Measurements from ENCODE around the gene SDHAF3. TPM values are rescaled to one million over a fixed set of nuclear protein-coding genes. Genes with fewer than 3 reads are reported as not detected.
"Not testable (repeated sequence)": the region's sequence is repeated elsewhere in the genome, so short reads cannot be mapped to it uniquely, and the experiment has no call there.

SDHAF3 gene
- total RNA-seq, 1 experiment from 2014 or later, result 24.2 TPM

GRCh38 chr7:97145068-97145467 is 27.6 kb downstream of the SDHAF3 start:
- peak in 1 of 2 experiments; percentile 17 for DNase-seq (ENCODE audit: low read depth in 1 of 2, low spot score in 2 of 2)
- no peaks in the 10 kb centered on the region for H3K36me3 ChIP-seq
- no peak overlapping the region for H3K4me3 ChIP-seq
- H3K27me3 ChIP-seq (replicated peaks), result no peaks in the 10 kb centered on the region
- H3K27ac ChIP-seq, result no peak overlapping the region
- no peaks in the 10 kb centered on the region for H3K4me1 ChIP-seq (replicated peaks)
- no peaks in the 10 kb centered on the region for H3K9me3 ChIP-seq (replicated peaks)

GRCh38 chr7:97149843-97150242 is 32.3 kb downstream of the SDHAF3 start:
- Histone ChIP-seq H3K36me3 (no peaks in the 10 kb centered on the region), H3K4me1 (replicated peaks) (no peaks in the 10 kb centered on the region), H3K27me3 (replicated peaks) (no peaks in the 10 kb centered on the region), H3K27ac (no peak overlapping the region), H3K4me3 (no peak overlapping the region), H3K9me3 (replicated peaks) (no peaks in the 10 kb centered on the region)
- DNase-seq (ENCODE audit: low read depth in 1 of 2, low spot score in 2 of 2), result no peak

- H3K27ac ChIP-seq, result no peak overlapping the region
- H3K9me3 ChIP-seq (replicated peaks), result no peaks in the 10 kb centered on the region
- no peaks in the 10 kb centered on the region for H3K36me3 ChIP-seq
- no peaks in the 10 kb centered on the region for H3K27me3 ChIP-seq (replicated peaks)
- DNase-seq (ENCODE audit: low read depth in 1 of 2, low spot score in 2 of 2), result no peak
- no peaks in the 10 kb centered on the region for H3K4me1 ChIP-seq (replicated peaks)
- no peak overlapping the region for H3K4me3 ChIP-seq
Measured at GRCh38 chr7:97155897-97156418, 38.5 kb downstream of the SDHAF3 start.

- H3K4me1 ChIP-seq (replicated peaks), result not testable (repeated sequence)
Measured at GRCh38 chr7:97159984-97160383, 42.5 kb downstream of the SDHAF3 start.

GRCh38 chr7:97161609-97162008 is 44.1 kb downstream of the SDHAF3 start:
- H3K36me3 ChIP-seq; DNase-seq (ENCODE audit: low read depth in 1 of 2, low spot score in 2 of 2); H3K9me3 ChIP-seq (replicated peaks); H3K27ac ChIP-seq; H3K4me1 ChIP-seq (replicated peaks); H3K4me3 ChIP-seq; H3K27me3 ChIP-seq (replicated peaks): not testable (repeated sequence)

More at GRCh38 chr7:97159984-97160383, 42.5 kb downstream of the SDHAF3 start:
- not testable (repeated sequence) for H3K4me3 ChIP-seq; H3K36me3 ChIP-seq; H3K27ac ChIP-seq; H3K9me3 ChIP-seq (replicated peaks); H3K27me3 ChIP-seq (replicated peaks); DNase-seq (ENCODE audit: low read depth in 1 of 2, low spot score in 2 of 2)

- no peak for DNase-seq (ENCODE audit: low read depth in 1 of 2, low spot score in 2 of 2)
- H3K36me3 ChIP-seq, result no peaks in the 10 kb centered on the region
Measured at GRCh38 chr7:97166308-97166707, 48.8 kb downstream of the SDHAF3 start.

GRCh38 chr7:97167176-97167575 is 49.7 kb downstream of the SDHAF3 start:
- no peaks in the 10 kb centered on the region for H3K9me3 ChIP-seq (replicated peaks)
- no peaks in the 10 kb centered on the region for H3K36me3 ChIP-seq
- no peaks in the 10 kb centered on the region for H3K27me3 ChIP-seq (replicated peaks)
- H3K27ac ChIP-seq, result no peak overlapping the region
- no peaks in the 10 kb centered on the region for H3K4me1 ChIP-seq (replicated peaks)
- H3K4me3 ChIP-seq, result no peak overlapping the region
- no peak for DNase-seq (ENCODE audit: low read depth in 1 of 2, low spot score in 2 of 2)

More at GRCh38 chr7:97166308-97166707, 48.8 kb downstream of the SDHAF3 start:
- Histone ChIP-seq H3K27me3 (replicated peaks) (no peaks in the 10 kb centered on the region), H3K4me1 (replicated peaks) (no peaks in the 10 kb centered on the region), H3K27ac (no peak overlapping the region), H3K4me3 (no peak overlapping the region), H3K9me3 (replicated peaks) (no peaks in the 10 kb centered on the region)

GRCh38 chr7:97167749-97168148 is 50.3 kb downstream of the SDHAF3 start:
- no peaks in the 10 kb centered on the region for H3K4me1 ChIP-seq (replicated peaks)
- no peak overlapping the region for H3K27ac ChIP-seq
- H3K9me3 ChIP-seq (replicated peaks), result no peaks in the 10 kb centered on the region

GRCh38 chr7:97174303-97174702 is 56.8 kb downstream of the SDHAF3 start:
- DNase-seq (ENCODE audit: low read depth in 1 of 2, low spot score in 2 of 2), result no peak
- Histone ChIP-seq H3K27me3 (replicated peaks) (no peaks in the 10 kb centered on the region), H3K27ac (no peak overlapping the region)

More at GRCh38 chr7:97167749-97168148, 50.3 kb downstream of the SDHAF3 start:
- H3K27me3 ChIP-seq (replicated peaks), result no peaks in the 10 kb centered on the region
- H3K36me3 ChIP-seq, result no peaks in the 10 kb centered on the region
- no peak overlapping the region for H3K4me3 ChIP-seq
- DNase-seq (ENCODE audit: low read depth in 1 of 2, low spot score in 2 of 2), result no peak

GRCh38 chr7:97179454-97180104 is 62.1 kb downstream of the SDHAF3 start:
- H3K36me3 ChIP-seq, result no peaks in the 10 kb centered on the region
- H3K9me3 ChIP-seq (replicated peaks), result no peaks in the 10 kb centered on the region
- H3K4me1 ChIP-seq (replicated peaks), result no peaks in the 10 kb centered on the region
- DNase-seq (ENCODE audit: low read depth in 1 of 2, low spot score in 2 of 2), result peak; percentile 16 to 47
- no peaks in the 10 kb centered on the region for H3K27me3 ChIP-seq (replicated peaks)
- no peak overlapping the region for H3K4me3 ChIP-seq
- H3K27ac ChIP-seq, result no peak overlapping the region

More at GRCh38 chr7:97174303-97174702, 56.8 kb downstream of the SDHAF3 start:
- H3K4me3 ChIP-seq, result no peak overlapping the region
- no peaks in the 10 kb centered on the region for H3K36me3 ChIP-seq
- H3K9me3 ChIP-seq (replicated peaks), result no peaks in the 10 kb centered on the region
- no peaks in the 10 kb centered on the region for H3K4me1 ChIP-seq (replicated peaks)

GRCh38 chr7:97187067-97187466 is 69.6 kb downstream of the SDHAF3 start:
- Histone ChIP-seq H3K4me1 (replicated peaks) (no peaks in the 10 kb centered on the region), H3K9me3 (replicated peaks) (no peaks in the 10 kb centered on the region), H3K27me3 (replicated peaks) (no peaks in the 10 kb centered on the region), H3K4me3 (no peak overlapping the region), H3K27ac (no peak overlapping the region), H3K36me3 (no peaks in the 10 kb centered on the region)
- DNase-seq (ENCODE audit: low read depth in 1 of 2, low spot score in 2 of 2), result no peak

GRCh38 chr7:97196174-97196573 is 78.7 kb downstream of the SDHAF3 start:
- H3K36me3 ChIP-seq; H3K4me3 ChIP-seq; H3K27ac ChIP-seq; H3K27me3 ChIP-seq (replicated peaks); H3K4me1 ChIP-seq (replicated peaks); DNase-seq (ENCODE audit: low read depth in 1 of 2, low spot score in 2 of 2); H3K9me3 ChIP-seq (replicated peaks): not testable (repeated sequence)

GRCh38 chr7:97198596-97198995 is 81.1 kb downstream of the SDHAF3 start:
- H3K36me3 ChIP-seq, result no peaks in the 10 kb centered on the region
- H3K27me3 ChIP-seq (replicated peaks), result no peaks in the 10 kb centered on the region
- no peak overlapping the region for H3K27ac ChIP-seq
- H3K4me1 ChIP-seq (replicated peaks), result no peaks in the 10 kb centered on the region
- H3K4me3 ChIP-seq, result no peak overlapping the region
- DNase-seq (ENCODE audit: low read depth in 1 of 2, low spot score in 2 of 2), result no peak
- H3K9me3 ChIP-seq (replicated peaks), result no peaks in the 10 kb centered on the region

GRCh38 chr7:97200018-97200417 is 82.5 kb downstream of the SDHAF3 start:
- Histone ChIP-seq H3K36me3 (no peaks in the 10 kb centered on the region), H3K4me3 (no peak overlapping the region), H3K27me3 (replicated peaks) (no peaks in the 10 kb centered on the region), H3K9me3 (replicated peaks) (no peaks in the 10 kb centered on the region), H3K27ac (no peak overlapping the region), H3K4me1 (replicated peaks) (no peaks in the 10 kb centered on the region)
- no peak for DNase-seq (ENCODE audit: low read depth in 1 of 2, low spot score in 2 of 2)

GRCh38 chr7:97203957-97204356 is 86.5 kb downstream of the SDHAF3 start:
- DNase-seq (ENCODE audit: low read depth in 1 of 2, low spot score in 2 of 2), result no peak
- no peaks in the 10 kb centered on the region for H3K4me1 ChIP-seq (replicated peaks)
- H3K4me3 ChIP-seq, result no peak overlapping the region
- no peaks in the 10 kb centered on the region for H3K36me3 ChIP-seq
- H3K27ac ChIP-seq, result no peak overlapping the region
- H3K9me3 ChIP-seq (replicated peaks), result no peaks in the 10 kb centered on the region
- H3K27me3 ChIP-seq (replicated peaks), result no peaks in the 10 kb centered on the region
